ENCODE data around the gene SORCS2.

DNA sequence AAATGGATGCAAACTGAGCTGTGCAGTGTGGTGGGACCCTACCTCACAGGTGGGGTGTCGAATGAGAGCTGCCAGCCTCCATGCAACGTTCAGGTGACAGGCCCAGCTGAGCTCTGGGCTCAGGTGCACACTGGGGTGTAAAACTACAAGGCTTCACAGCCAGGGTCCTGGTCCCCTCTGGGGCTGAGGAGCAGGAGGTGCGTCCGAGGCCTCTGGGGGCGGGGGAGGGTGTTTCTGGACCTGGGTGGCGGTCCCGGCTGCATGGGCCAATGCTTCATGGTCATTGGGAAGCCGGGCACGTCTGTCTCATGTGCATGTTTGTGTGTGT lies 26.5 kb upstream of the SORCS2 start:
- TF ChIP-seq POLR2A (IDR thresholded peaks at IDR 0.05), result no peak
- TF ChIP-seq, protein P1, sequence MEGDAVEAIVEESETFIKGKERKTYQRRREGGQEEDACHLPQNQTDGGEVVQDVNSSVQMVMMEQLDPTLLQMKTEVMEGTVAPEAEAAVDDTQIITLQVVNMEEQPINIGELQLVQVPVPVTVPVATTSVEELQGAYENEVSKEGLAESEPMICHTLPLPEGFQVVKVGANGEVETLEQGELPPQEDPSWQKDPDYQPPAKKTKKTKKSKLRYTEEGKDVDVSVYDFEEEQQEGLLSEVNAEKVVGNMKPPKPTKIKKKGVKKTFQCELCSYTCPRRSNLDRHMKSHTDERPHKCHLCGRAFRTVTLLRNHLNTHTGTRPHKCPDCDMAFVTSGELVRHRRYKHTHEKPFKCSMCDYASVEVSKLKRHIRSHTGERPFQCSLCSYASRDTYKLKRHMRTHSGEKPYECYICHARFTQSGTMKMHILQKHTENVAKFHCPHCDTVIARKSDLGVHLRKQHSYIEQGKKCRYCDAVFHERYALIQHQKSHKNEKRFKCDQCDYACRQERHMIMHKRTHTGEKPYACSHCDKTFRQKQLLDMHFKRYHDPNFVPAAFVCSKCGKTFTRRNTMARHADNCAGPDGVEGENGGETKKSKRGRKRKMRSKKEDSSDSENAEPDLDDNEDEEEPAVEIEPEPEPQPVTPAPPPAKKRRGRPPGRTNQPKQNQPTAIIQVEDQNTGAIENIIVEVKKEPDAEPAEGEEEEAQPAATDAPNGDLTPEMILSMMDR (IDR thresholded peaks at IDR 0.05), result no peak
